Iris pigment epithelial cell (primary cell): Measurements from ENCODE around the gene MED28.
"Not testable (repeated sequence)": the region's sequence is repeated elsewhere in the genome, so short reads cannot be mapped to it uniquely, and the experiment has no call there.

Experiments used
- DNase-seq: peaks from one replicate; pipeline ENCODE4 v3.0.0-alpha.2; 2011; ENCODE audit warnings: low read depth

MED28 gene

GRCh38 chr4:17614416-17615299 is at the start of gene MED28:
MED28 (plus strand) TSS chr4:17614641; CDS start chr4:17614655, 14 bp downstream.
- DNase-seq = peak; percentile 92

DNA sequence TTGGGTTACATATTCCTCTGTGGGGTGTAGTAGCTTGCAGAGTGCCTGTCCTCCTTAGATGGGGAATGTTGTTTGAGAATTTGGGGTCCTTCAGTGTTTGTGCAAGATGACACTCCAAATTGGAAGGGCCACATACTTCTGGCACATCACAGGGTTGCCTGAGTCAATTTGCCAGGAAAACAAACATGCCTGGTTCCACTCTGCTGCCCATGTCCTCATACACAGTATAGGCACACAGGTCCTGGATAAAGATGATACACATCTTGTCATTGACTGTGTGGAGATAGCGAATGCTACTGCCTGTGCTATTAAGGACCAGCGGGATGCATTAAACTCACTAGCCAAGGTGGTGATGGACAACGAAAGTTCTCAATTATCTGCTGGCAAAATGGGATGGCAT is 48.6 kb upstream of the MED28 start:
- no peak for DNase-seq

GRCh38 chr4:17567271-17567670 is 47.2 kb upstream of the MED28 start:
- DNase-seq = no peak

DNA sequence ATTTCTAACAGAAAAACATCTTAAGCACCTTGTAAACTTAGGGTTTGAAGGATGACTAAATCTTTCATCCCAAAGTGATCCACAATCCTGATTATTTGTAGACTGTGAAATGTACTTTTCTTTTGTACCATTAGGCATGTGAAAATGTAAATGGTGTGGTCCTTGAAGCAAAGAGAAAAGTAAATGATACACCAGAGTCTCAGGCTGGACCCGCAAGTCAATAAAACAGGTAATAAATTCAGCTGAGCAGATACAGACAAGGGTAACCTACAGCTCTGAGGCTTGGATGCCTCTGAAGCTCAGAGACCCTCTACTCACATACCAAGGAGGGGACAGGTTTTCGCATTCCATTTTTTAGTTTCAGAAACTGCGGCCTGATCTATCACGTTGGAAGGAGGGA is 40.2 kb upstream of the MED28 start:
- no peak for DNase-seq

GRCh38 chr4:17575177-17575576 is 39.3 kb upstream of the MED28 start:
- DNase-seq = not testable (repeated sequence)

- peak; percentile 97 for DNase-seq
These were observed 37.3 kb upstream of the MED28 start, which contains the start of gene LAP3 for GRCh38 chr4:17576932-17577664. LAP3 (plus strand) TSS chr4:17577198; CDS start chr4:17577466, 268 bp downstream.

DNA sequence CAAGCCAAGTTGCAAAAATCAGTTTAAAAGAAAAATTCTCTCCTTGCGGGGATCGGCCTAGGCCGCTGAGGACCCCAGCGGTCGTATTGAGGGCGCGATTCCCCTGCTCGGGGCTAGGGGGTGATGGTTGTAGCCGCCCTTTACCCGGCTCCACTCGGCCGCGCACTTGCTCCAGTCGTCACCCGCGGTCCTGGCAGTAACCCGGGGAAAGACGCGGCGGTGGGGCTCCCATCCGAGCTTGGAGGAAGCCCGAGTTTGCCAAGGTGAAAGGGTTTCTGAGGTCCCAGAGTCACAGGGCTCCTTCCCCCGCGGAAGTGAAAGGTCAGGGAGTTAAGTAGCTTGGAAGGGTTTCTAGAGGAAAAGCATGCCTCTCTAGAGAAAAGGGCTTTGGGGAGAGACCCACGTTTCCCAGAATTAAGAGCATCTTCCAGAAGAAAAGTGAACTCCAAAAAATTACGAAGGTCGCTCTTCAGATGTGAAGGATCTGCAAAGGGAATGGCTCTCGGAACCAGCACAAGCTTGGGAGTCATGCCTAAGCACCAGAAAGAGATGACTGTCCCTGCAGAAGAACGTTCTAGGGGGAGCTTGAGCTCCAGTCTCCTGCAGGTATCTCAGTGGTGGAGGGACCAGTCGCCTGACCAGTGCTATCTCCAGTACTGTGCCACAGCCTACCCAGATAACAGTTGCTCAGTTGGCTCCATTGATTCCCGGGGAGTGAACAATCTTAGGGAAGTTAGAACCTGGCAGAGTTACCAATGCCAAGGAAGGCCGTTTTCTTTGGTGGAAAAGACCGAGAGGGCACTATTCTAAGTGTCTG is 36.6 kb upstream of the MED28 start:
- DNase-seq = peak; percentile 30

- peak; percentile 23 for DNase-seq
These were observed 36.0 kb upstream of the MED28 start for GRCh38 chr4:17578482-17578891.

DNA sequence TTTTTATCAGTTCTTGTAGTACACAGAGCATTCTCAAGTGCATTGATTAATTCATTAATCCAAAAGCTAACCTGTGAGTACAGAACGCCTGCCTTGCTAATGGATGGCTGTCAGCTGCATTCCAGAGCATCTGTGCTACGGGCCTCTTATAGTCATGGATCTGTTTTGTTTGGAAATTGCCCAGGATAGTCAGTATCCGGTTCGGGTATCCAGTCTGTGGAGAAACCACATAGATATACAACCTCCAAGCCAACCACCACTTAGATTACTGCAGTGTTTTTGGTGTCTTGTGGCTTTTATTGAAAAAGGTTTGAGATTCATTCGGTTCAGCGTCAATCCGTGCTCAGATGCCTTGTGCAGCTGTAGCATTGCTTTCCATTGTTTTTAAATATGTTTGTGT is 33.5 kb upstream of the MED28 start:
- peak; percentile 81 for DNase-seq

- DNase-seq = no peak
These were observed 31.2 kb upstream of the MED28 start for GRCh38 chr4:17583276-17583675.

DNA sequence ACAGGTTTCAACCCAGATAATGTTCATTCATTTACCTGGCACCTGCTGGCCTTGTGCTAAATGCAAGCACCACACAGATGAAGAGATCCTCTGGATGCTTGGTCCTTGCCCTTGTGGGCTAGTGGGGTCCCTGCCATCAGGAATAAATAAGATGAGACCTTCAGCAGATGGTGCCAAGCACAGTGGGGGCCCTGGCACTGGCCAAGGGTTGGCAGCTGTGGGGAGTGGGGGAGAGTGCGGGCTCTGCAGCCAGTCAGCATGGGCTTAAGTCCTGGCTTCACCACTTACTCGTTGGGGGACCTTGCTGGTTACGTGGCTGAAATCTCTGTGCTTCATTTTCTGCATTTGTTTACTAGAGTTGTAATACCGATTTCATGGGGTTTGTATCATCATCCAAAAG is 30.5 kb upstream of the MED28 start:
- DNase-seq = no peak

DNA sequence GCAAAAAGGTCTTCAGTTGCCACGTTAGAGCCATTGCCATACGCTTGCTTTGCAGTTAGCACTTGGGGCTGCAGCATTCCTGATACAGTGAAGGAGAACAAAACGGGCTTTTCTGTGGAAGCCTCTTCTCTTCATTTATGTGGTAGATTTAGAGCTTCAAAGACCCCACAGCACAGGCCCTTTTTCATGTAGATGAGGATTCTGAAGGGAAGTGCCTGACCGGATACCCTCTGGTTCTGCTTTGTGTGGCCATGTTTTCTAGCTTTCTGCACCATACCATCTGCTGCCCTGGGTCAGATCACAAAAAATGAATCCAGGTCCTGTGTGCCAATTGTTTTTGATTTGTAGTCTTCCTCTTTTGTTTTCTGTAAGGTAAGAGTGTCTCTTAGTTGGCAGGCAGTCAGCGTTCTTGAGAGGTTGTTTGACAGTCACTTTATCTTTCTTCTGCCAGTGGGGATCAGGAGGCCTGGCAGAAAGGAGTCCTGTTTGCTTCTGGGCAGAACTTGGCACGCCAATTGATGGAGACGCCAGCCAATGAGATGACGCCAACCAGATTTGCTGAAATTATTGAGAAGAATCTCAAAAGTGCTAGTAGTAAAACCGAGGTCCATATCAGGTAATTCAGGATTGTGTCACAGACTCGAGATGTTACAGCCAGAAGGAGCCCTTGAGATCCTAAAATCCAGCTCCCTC is 29.8 kb upstream of the MED28 start:
- no peak for DNase-seq

- no peak for DNase-seq
These were observed 27.2 kb upstream of the MED28 start for GRCh38 chr4:17587094-17587822.

DNA sequence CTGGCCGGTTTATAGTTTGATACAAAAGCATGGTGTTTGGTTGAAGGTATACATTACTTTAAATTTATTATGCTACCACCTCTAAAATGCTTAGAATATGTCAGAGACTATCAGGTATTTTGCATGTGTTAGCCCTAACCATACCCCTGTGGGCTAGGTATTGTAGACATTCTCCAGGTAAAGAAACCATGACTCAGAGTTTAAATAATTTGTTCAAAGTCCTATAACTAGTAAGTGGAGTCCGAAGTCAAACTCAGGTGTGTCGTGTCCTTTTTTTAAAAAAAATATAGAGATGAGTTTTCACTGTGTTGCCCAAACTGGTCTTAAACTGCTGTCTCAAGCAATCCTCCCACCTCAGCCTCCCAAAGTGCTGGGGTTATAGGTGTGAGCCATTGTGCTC is 25.1 kb upstream of the MED28 start:
- DNase-seq = no peak

DNA sequence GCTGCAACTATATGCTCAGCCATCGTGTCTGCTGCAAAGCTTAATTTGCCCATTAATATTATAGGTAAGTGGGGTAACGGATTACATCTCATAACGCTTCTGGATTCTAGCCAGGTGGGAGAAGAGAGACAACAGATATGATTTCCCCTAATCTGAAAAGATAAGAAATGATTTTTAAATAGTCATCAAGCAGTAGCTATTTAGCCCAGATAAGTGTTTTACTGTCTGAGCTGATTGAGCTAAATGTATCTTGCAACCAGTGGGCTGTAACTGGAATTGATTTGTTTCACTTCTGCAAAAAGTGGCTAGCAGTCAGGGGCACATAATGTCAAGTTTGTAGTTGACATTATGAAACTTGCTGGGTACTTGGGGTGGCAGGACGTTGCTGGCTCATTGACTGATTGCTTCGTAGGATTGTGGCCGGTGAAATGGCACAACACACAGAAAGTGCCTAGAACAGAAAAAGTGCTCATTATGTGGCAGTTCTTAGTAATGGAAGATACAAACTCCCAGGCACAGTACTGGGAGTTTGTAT is 18.9 kb upstream of the MED28 start:
- no peak for DNase-seq

- peak; percentile 21 for DNase-seq
These were observed 16.9 kb upstream of the MED28 start for GRCh38 chr4:17597517-17597916.

- DNase-seq = no peak
These were observed 14.6 kb upstream of the MED28 start for GRCh38 chr4:17599826-17600225.

- no peak for DNase-seq
These were observed 9.2 kb upstream of the MED28 start for GRCh38 chr4:17605236-17605635.

- peak; percentile 71 for DNase-seq
These were observed 553 bp upstream of the MED28 start for GRCh38 chr4:17613761-17614415.

- no peak for DNase-seq
These were observed 1.8 kb downstream of the MED28 start for GRCh38 chr4:17616283-17616682.
